IPS DF 6.9 (cell line): ENCODE measurements around the gene AMZ2.

Source experiments
- DNase-seq: peaks from one replicate; pipeline ENCODE4 v3.0.0-alpha.2; 2013; ENCODE audit warnings: low read depth, low spot score
- H3K27ac ChIP-seq: one replicate; pipeline ENCODE4 v1.5.1; 2013; ENCODE audit warnings: low read length, control low read depth
- H3K27me3 ChIP-seq: 2 replicates; pipeline ENCODE4 v1.6.1; 2013; ENCODE audit warnings: mild to moderate bottlenecking, low read length; ENCODE audit not compliant: control insufficient read depth, insufficient read depth
- H3K36me3 ChIP-seq: 2 replicates; pipeline ENCODE4 v1.6.1; 2013; ENCODE audit warnings: low read length; ENCODE audit not compliant: control insufficient read depth, insufficient read depth
- H3K4me1 ChIP-seq: 2 replicates; pipeline ENCODE4 v1.6.1; 2013; ENCODE audit warnings: low read length; ENCODE audit not compliant: control insufficient read depth, insufficient read depth
- H3K4me3 ChIP-seq: 2 replicates; pipeline ENCODE4 v1.5.1; 2013; ENCODE audit warnings: mild to moderate bottlenecking, low read length
- H3K9me3 ChIP-seq: 2 replicates; pipeline ENCODE4 v1.6.1; 2013; ENCODE audit warnings: low read length, inconsistent platforms; ENCODE audit not compliant: control insufficient read depth, insufficient read depth
- WGBS: extraction: QIAGEN DNeasy Blood & Tissue Kit; methylation state at CpG from one replicate; pipeline ENCODE4 v1.1.7; 2013; ENCODE audit warnings: mixed read lengths, missing lambda C conversion rate; ENCODE audit not compliant: insufficient read length, insufficient coverage; 5-methylcytosine and 5-hydroxymethylcytosine counted together

AMZ2 gene

GRCh38 chr17:68290955-68291835 is 43.4 kb downstream of the AMZ2 start, which contains the start of the genes ARSG and SLC16A6:
Gene ARSG (plus strand): TSS chr17:68291495. CDS start chr17:68307494, 15,999 bp downstream.
Gene SLC16A6 (minus strand): TSS chr17:68291127. CDS start chr17:68278320, 12,807 bp downstream.
- WGBS, result no CpG with 5 or more reads among the region's 96 CpGs
- Histone ChIP-seq H3K4me1 (peaks cover 5% of the 10 kb centered on the region; the same call in 1 of the 2 replicates), H3K27me3 (peaks cover 14% of the 10 kb centered on the region), H3K27ac (no peak within 1 kb of the TSS), H3K36me3 (no peaks in the 10 kb centered on the region), H3K9me3 (no peaks in the 10 kb centered on the region), H3K4me3 (peak within 1 kb of the TSS; percentile 52; the same call in 1 of the 2 replicates)
- no peak for DNase-seq

- no peaks in the 10 kb centered on the region for H3K36me3 ChIP-seq
- WGBS, result no CpG with 5 or more reads among the region's 76 CpGs
- peaks cover 8% of the 10 kb centered on the region for H3K4me1 ChIP-seq
- peak overlapping the region; percentile 52; the same call in 1 of the 2 replicates for H3K4me3 ChIP-seq
- DNase-seq, result no peak
- no peaks in the 10 kb centered on the region for H3K9me3 ChIP-seq
- H3K27ac ChIP-seq, result no peak overlapping the region
- peaks cover 14% of the 10 kb centered on the region for H3K27me3 ChIP-seq
Observed at GRCh38 chr17:68291836-68292688, 44.2 kb downstream of the AMZ2 start.

- DNase-seq, result no peak
- peaks cover 8% of the 10 kb centered on the region for H3K4me1 ChIP-seq
- no peaks in the 10 kb centered on the region for H3K9me3 ChIP-seq
- WGBS, result no CpG with 5 or more reads among the region's 9 CpGs
- H3K4me3 ChIP-seq, result peak overlapping the region; percentile 52; the same call in 1 of the 2 replicates
- no peak overlapping the region for H3K27ac ChIP-seq
- H3K27me3 ChIP-seq, result peaks cover 14% of the 10 kb centered on the region
- no peaks in the 10 kb centered on the region for H3K36me3 ChIP-seq
Observed at GRCh38 chr17:68292689-68293040, 44.8 kb downstream of the AMZ2 start.

GRCh38 chr17:68293490-68294195 is 45.8 kb downstream of the AMZ2 start:
- WGBS, result no CpG with 5 or more reads among the region's 6 CpGs
- DNase-seq, result no peak
- Histone ChIP-seq H3K36me3 (no peaks in the 10 kb centered on the region), H3K9me3 (no peaks in the 10 kb centered on the region), H3K4me3 (no peak overlapping the region), H3K4me1 (peaks cover 8% of the 10 kb centered on the region), H3K27ac (no peak overlapping the region), H3K27me3 (peaks cover 14% of the 10 kb centered on the region)

- DNase-seq, result no peak
- H3K36me3 ChIP-seq, result no peaks in the 10 kb centered on the region
- peaks cover 14% of the 10 kb centered on the region for H3K27me3 ChIP-seq
- no CpG with 5 or more reads among the region's 3 CpGs for WGBS
- no peaks in the 10 kb centered on the region for H3K9me3 ChIP-seq
- no peak overlapping the region for H3K4me3 ChIP-seq
- peaks cover 8% of the 10 kb centered on the region for H3K4me1 ChIP-seq
- H3K27ac ChIP-seq, result no peak overlapping the region
Observed at GRCh38 chr17:68294196-68294555, 46.3 kb downstream of the AMZ2 start.

- WGBS, result no CpG with 5 or more reads among the region's 4 CpGs
- no peaks in the 10 kb centered on the region for H3K9me3 ChIP-seq
- H3K4me3 ChIP-seq, result no peak overlapping the region
- peaks cover 8% of the 10 kb centered on the region for H3K4me1 ChIP-seq
- no peaks in the 10 kb centered on the region for H3K36me3 ChIP-seq
- no peak overlapping the region for H3K27ac ChIP-seq
- peaks cover 10% of the 10 kb centered on the region for H3K27me3 ChIP-seq
- DNase-seq, result no peak
Observed at GRCh38 chr17:68294617-68295016, 46.8 kb downstream of the AMZ2 start.

GRCh38 chr17:68295086-68295485 is 47.2 kb downstream of the AMZ2 start:
- no peaks in the 10 kb centered on the region for H3K9me3 ChIP-seq
- no peak overlapping the region for H3K27ac ChIP-seq
- no peak overlapping the region for H3K4me3 ChIP-seq
- peaks cover 8% of the 10 kb centered on the region for H3K4me1 ChIP-seq
- WGBS, result no CpG with 5 or more reads among the region's 7 CpGs
- H3K36me3 ChIP-seq, result no peaks in the 10 kb centered on the region
- DNase-seq, result no peak
- H3K27me3 ChIP-seq, result peaks cover 5% of the 10 kb centered on the region; the same call in 1 of the 2 replicates

GRCh38 chr17:68296217-68297191 is 48.7 kb downstream of the AMZ2 start:
- Histone ChIP-seq H3K9me3 (no peaks in the 10 kb centered on the region), H3K36me3 (no peaks in the 10 kb centered on the region), H3K4me3 (no peak overlapping the region), H3K27ac (no peak overlapping the region), H3K4me1 (peaks cover 8% of the 10 kb centered on the region), H3K27me3 (peaks cover 3% of the 10 kb centered on the region; the same call in 1 of the 2 replicates)
- DNase-seq, result no peak
- WGBS, result no CpG with 5 or more reads among the region's 18 CpGs

- peaks cover 3% of the 10 kb centered on the region; the same call in 1 of the 2 replicates for H3K27me3 ChIP-seq
- WGBS, result no CpG with 5 or more reads among the region's 4 CpGs
- H3K4me3 ChIP-seq, result no peak overlapping the region
- DNase-seq, result no peak
- H3K36me3 ChIP-seq, result no peaks in the 10 kb centered on the region
- H3K4me1 ChIP-seq, result peaks cover 8% of the 10 kb centered on the region
- H3K27ac ChIP-seq, result no peak overlapping the region
- no peaks in the 10 kb centered on the region for H3K9me3 ChIP-seq
Observed at GRCh38 chr17:68297195-68297594, 49.4 kb downstream of the AMZ2 start.
